ENCODE data around the gene AGBL3.
"Not testable (repeated sequence)": the region's sequence is repeated elsewhere in the genome, so short reads cannot be mapped to it uniquely, and the experiment has no call there.

- TF ChIP-seq, protein P1, sequence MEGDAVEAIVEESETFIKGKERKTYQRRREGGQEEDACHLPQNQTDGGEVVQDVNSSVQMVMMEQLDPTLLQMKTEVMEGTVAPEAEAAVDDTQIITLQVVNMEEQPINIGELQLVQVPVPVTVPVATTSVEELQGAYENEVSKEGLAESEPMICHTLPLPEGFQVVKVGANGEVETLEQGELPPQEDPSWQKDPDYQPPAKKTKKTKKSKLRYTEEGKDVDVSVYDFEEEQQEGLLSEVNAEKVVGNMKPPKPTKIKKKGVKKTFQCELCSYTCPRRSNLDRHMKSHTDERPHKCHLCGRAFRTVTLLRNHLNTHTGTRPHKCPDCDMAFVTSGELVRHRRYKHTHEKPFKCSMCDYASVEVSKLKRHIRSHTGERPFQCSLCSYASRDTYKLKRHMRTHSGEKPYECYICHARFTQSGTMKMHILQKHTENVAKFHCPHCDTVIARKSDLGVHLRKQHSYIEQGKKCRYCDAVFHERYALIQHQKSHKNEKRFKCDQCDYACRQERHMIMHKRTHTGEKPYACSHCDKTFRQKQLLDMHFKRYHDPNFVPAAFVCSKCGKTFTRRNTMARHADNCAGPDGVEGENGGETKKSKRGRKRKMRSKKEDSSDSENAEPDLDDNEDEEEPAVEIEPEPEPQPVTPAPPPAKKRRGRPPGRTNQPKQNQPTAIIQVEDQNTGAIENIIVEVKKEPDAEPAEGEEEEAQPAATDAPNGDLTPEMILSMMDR (IDR thresholded peaks at IDR 0.05): not testable (repeated sequence)
- not testable (repeated sequence) for TF ChIP-seq EZH2phosphoT487, EZH2 (IDR thresholded peaks at IDR 0.05)
Measured at GRCh38 chr7:134981645-134982044, 4.7 kb upstream of the AGBL3 start.
